ENCODE measurements around the gene ZNF821. TPM values are rescaled to one million over a fixed set of nuclear protein-coding genes. Genes with fewer than 3 reads are reported as not detected.

Gene ZNF821
- total and polyA plus RNA-seq, 2 donors from 2014 or later: 7.1 to 10.0 TPM

GRCh38 chr16:71878911-71879310 lies 5.1 kb downstream of the ZNF821 start:
- H3K36me3 ChIP-seq (ENCODE audit: control insufficient read depth in 2 of 3, insufficient read depth in 3 of 3, low read length in 3 of 3): peaks cover 4 to 24% (median 15%) of the 10 kb centered on the region in 3 donors
- no peaks in the 10 kb centered on the region for H3K9me3 ChIP-seq (ENCODE audit: control insufficient read depth in 2 of 3, insufficient read depth in 1 of 3, low read length in 3 of 3)
- H3K27ac ChIP-seq (ENCODE audit: low read depth in 2 of 2, low read length in 2 of 2): no peak overlapping the region
- no peak overlapping the region for H3K4me3 ChIP-seq (ENCODE audit: low read length in 3 of 3)
- FAIRE-seq (no peak), DNase-seq (no peak)
- no peak for TF ChIP-seq CTCF (IDR thresholded peaks at IDR 0.05; ENCODE audit: borderline replicate concordance, extremely low read depth, insufficient read depth)
- no peak overlapping the region for H3K9ac ChIP-seq (ENCODE audit: low read length in 3 of 3)
- peaks cover 0 to 13% (median 0%) of the 10 kb centered on the region in 3 donors for H3K4me1 ChIP-seq (ENCODE audit: control insufficient read depth in 2 of 3, insufficient read depth in 2 of 3, low read depth in 1 of 3, low read length in 3 of 3)
- intact Hi-C loops (cut with DNase I): no loop called here
- no peaks in the 10 kb centered on the region for H3K27me3 ChIP-seq (ENCODE audit: control insufficient read depth, insufficient read depth, low read length)

- Histone ChIP-seq H3K36me3 (ENCODE audit: control insufficient read depth in 2 of 3, insufficient read depth in 3 of 3, low read length in 3 of 3) (peaks cover 2 to 14% (median 11%) of the 10 kb centered on the region in 3 donors), H3K9me3 (ENCODE audit: control insufficient read depth in 2 of 3, insufficient read depth in 1 of 3, low read length in 3 of 3) (no peaks in the 10 kb centered on the region), H3K4me1 (ENCODE audit: control insufficient read depth in 2 of 3, insufficient read depth in 2 of 3, low read depth in 1 of 3, low read length in 3 of 3) (no peaks in the 10 kb centered on the region), H3K27me3 (ENCODE audit: control insufficient read depth, insufficient read depth, low read length) (no peaks in the 10 kb centered on the region), H3K9ac (ENCODE audit: low read length in 3 of 3) (no peak overlapping the region), H3K27ac (ENCODE audit: low read depth in 2 of 2, low read length in 2 of 2) (no peak overlapping the region), H3K4me3 (ENCODE audit: low read length in 3 of 3) (no peak overlapping the region)
- no peak for FAIRE-seq
- no peak for DNase-seq
- TF ChIP-seq CTCF (IDR thresholded peaks at IDR 0.05; ENCODE audit: borderline replicate concordance, extremely low read depth, insufficient read depth): no peak
- intact Hi-C loops (cut with DNase I): no loop called here
Measured at GRCh38 chr16:71873199-71873598, 10.8 kb downstream of the ZNF821 start.

- TF ChIP-seq CTCF (IDR thresholded peaks at IDR 0.05; ENCODE audit: borderline replicate concordance, extremely low read depth, insufficient read depth): no peak
- Histone ChIP-seq H3K4me1 (ENCODE audit: control insufficient read depth in 2 of 3, insufficient read depth in 2 of 3, low read depth in 1 of 3, low read length in 3 of 3) (peaks cover 0 to 5% (median 3%) of the 10 kb centered on the region in 3 donors), H3K9me3 (ENCODE audit: control insufficient read depth in 2 of 3, insufficient read depth in 1 of 3, low read length in 3 of 3) (no peaks in the 10 kb centered on the region), H3K36me3 (ENCODE audit: control insufficient read depth in 2 of 3, insufficient read depth in 3 of 3, low read length in 3 of 3) (peaks cover 3 to 15% (median 11%) of the 10 kb centered on the region in 3 donors), H3K4me3 (ENCODE audit: low read length in 3 of 3) (no peak overlapping the region), H3K27me3 (ENCODE audit: control insufficient read depth, insufficient read depth, low read length) (no peaks in the 10 kb centered on the region), H3K9ac (ENCODE audit: low read length in 3 of 3) (no peak overlapping the region), H3K27ac (ENCODE audit: low read depth in 2 of 2, low read length in 2 of 2) (no peak overlapping the region)
- DNase-seq (no peak), FAIRE-seq (no peak)
- intact Hi-C loops (cut with DNase I): no loop called here
Measured at GRCh38 chr16:71870818-71871217, 13.2 kb downstream of the ZNF821 start.

- no peak for TF ChIP-seq CTCF (IDR thresholded peaks at IDR 0.05; ENCODE audit: borderline replicate concordance, extremely low read depth, insufficient read depth)
- Histone ChIP-seq H3K9ac (ENCODE audit: low read length in 3 of 3) (no peak overlapping the region), H3K4me3 (ENCODE audit: low read length in 3 of 3) (no peak overlapping the region), H3K9me3 (ENCODE audit: control insufficient read depth in 2 of 3, insufficient read depth in 1 of 3, low read length in 3 of 3) (no peaks in the 10 kb centered on the region), H3K4me1 (ENCODE audit: control insufficient read depth in 2 of 3, insufficient read depth in 2 of 3, low read depth in 1 of 3, low read length in 3 of 3) (peaks cover 0 to 5% (median 3%) of the 10 kb centered on the region in 3 donors), H3K36me3 (ENCODE audit: control insufficient read depth in 2 of 3, insufficient read depth in 3 of 3, low read length in 3 of 3) (peaks cover 9 to 16% (median 15%) of the 10 kb centered on the region in 3 donors), H3K27ac (ENCODE audit: low read depth in 2 of 2, low read length in 2 of 2) (no peak overlapping the region), H3K27me3 (ENCODE audit: control insufficient read depth, insufficient read depth, low read length) (no peaks in the 10 kb centered on the region)
- DNase-seq (no peak), FAIRE-seq (no peak)
- intact Hi-C loops (cut with DNase I): no loop called here
Measured at GRCh38 chr16:71869089-71869488, 14.9 kb downstream of the ZNF821 start.

All from kidney (tissue), 14 donors.